ENCODE data around the gene KRTAP5-9.

KRTAP5-9 gene

GRCh38 chr11:71542382-71542781 lies 5.8 kb upstream of the KRTAP5-9 start:
- TF ChIP-seq, protein P1, sequence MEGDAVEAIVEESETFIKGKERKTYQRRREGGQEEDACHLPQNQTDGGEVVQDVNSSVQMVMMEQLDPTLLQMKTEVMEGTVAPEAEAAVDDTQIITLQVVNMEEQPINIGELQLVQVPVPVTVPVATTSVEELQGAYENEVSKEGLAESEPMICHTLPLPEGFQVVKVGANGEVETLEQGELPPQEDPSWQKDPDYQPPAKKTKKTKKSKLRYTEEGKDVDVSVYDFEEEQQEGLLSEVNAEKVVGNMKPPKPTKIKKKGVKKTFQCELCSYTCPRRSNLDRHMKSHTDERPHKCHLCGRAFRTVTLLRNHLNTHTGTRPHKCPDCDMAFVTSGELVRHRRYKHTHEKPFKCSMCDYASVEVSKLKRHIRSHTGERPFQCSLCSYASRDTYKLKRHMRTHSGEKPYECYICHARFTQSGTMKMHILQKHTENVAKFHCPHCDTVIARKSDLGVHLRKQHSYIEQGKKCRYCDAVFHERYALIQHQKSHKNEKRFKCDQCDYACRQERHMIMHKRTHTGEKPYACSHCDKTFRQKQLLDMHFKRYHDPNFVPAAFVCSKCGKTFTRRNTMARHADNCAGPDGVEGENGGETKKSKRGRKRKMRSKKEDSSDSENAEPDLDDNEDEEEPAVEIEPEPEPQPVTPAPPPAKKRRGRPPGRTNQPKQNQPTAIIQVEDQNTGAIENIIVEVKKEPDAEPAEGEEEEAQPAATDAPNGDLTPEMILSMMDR (IDR thresholded peaks at IDR 0.05; ENCODE audit: borderline replicate concordance, control extremely low read depth, extremely low read depth, insufficient read depth, missing control alignments), result no peak
- in situ Hi-C loops (cut with MboI; ENCODE audit: low sequenced_read_pairs, unreplicated experiment), result no loop called here
- DNase-seq (ENCODE audit: low spot score), result no peak

- DNase-seq (ENCODE audit: low spot score), result no peak
- in situ Hi-C loops (cut with MboI; ENCODE audit: low sequenced_read_pairs, unreplicated experiment), result no loop called here
- TF ChIP-seq, protein P1 (IDR thresholded peaks at IDR 0.05; ENCODE audit: borderline replicate concordance, control extremely low read depth, extremely low read depth, insufficient read depth, missing control alignments), result no peak
These were observed 5.1 kb upstream of the KRTAP5-9 start for GRCh38 chr11:71542879-71543777.

- DNase-seq (ENCODE audit: low spot score), result no peak
- in situ Hi-C loops (cut with MboI; ENCODE audit: low sequenced_read_pairs, unreplicated experiment), result no loop called here
- TF ChIP-seq, protein P1 (IDR thresholded peaks at IDR 0.05; ENCODE audit: borderline replicate concordance, control extremely low read depth, extremely low read depth, insufficient read depth, missing control alignments), result no peak
These were observed 4.4 kb upstream of the KRTAP5-9 start for GRCh38 chr11:71543866-71544265.

- TF ChIP-seq, protein P1 (IDR thresholded peaks at IDR 0.05; ENCODE audit: borderline replicate concordance, control extremely low read depth, extremely low read depth, insufficient read depth, missing control alignments), result no peak
- in situ Hi-C loops (cut with MboI; ENCODE audit: low sequenced_read_pairs, unreplicated experiment), result no loop called here
These were observed 3.5 kb upstream of the KRTAP5-9 start for GRCh38 chr11:71544525-71545214.

DNA sequence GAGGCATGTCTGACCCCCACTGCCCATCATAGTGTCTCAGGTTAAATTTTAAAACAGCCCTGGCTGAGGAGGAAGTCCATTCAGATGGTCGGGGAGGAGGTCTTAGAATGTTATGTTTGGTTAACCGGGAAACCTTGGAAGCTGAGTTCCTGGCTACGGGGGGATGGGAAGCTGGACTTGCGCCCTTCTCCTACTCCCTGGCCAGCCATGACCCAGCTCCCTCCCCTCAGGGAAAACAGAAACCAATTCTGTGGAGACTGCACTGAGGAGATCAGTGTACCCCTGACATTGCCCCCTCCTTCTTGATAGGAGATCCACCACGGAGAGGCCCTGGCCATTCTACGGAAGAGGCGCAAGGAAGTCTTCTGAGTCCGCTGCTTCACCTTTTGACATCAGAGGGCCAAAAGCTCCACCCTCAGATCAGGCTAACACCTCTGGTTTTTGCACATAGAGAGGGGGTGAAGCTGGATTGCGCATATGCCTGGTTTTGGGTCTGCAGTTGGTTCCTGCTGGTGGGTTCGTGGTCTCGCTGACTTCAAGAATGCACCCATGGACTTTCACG lies 2.7 kb upstream of the KRTAP5-9 start:
- TF ChIP-seq, protein P1 (IDR thresholded peaks at IDR 0.05; ENCODE audit: borderline replicate concordance, control extremely low read depth, extremely low read depth, insufficient read depth, missing control alignments), result no peak
- no peak for DNase-seq (ENCODE audit: low spot score)
- in situ Hi-C loops (cut with MboI; ENCODE audit: low sequenced_read_pairs, unreplicated experiment), result no loop called here

More at GRCh38 chr11:71544525-71545214, 3.5 kb upstream of the KRTAP5-9 start:
- no peak for DNase-seq (ENCODE audit: low spot score)

GRCh38 chr11:71548716-71549151 lies 514 bp downstream of the KRTAP5-9 start:
- DNase-seq (ENCODE audit: low spot score), result no peak
- TF ChIP-seq, protein P1 (IDR thresholded peaks at IDR 0.05; ENCODE audit: borderline replicate concordance, control extremely low read depth, extremely low read depth, insufficient read depth, missing control alignments), result no peak
- in situ Hi-C loops (cut with MboI; ENCODE audit: low sequenced_read_pairs, unreplicated experiment), result no loop called here

Data from GM13976 (cell line).